Stimulated activated CD8-positive, alpha-beta memory T cell treated with anti-CD3 and anti-CD28 coated beads, Interleukin-7, amount 100 ng/mL, for 4 hours (primary cell): ENCODE results near the gene SPECC1L.

Source experiments
- DNase-seq, 2 donors: peaks; one replicate each; pipeline ENCODE4 v3.0.0-alpha.2; 2020; ENCODE audit warnings: low read depth in 2 of 2

The SPECC1L gene

GRCh38 chr22:24398409-24398808 lies 127.8 kb downstream of the SPECC1L start:
- DNase-seq = no peak

- no peak for DNase-seq
Observed at GRCh38 chr22:24400034-24400725, 129.5 kb downstream of the SPECC1L start.

- no peak for DNase-seq
Observed at GRCh38 chr22:24400726-24401596, 130.3 kb downstream of the SPECC1L start.

GRCh38 chr22:24401931-24402367 lies 131.3 kb downstream of the SPECC1L start:
- no peak for DNase-seq

GRCh38 chr22:24402460-24403192 lies 132.0 kb downstream of the SPECC1L start:
- DNase-seq = no peak

GRCh38 chr22:24403346-24403745 lies 132.7 kb downstream of the SPECC1L start:
- no peak for DNase-seq

GRCh38 chr22:24404561-24405275 lies 134.1 kb downstream of the SPECC1L start:
- no peak for DNase-seq

GRCh38 chr22:24405631-24406321 lies 135.1 kb downstream of the SPECC1L start:
- no peak for DNase-seq

GRCh38 chr22:24406322-24407277 lies 136.0 kb downstream of the SPECC1L start:
- no peak for DNase-seq

GRCh38 chr22:24407278-24407665 lies 136.6 kb downstream of the SPECC1L start:
- DNase-seq = no peak

- DNase-seq = no peak
Observed at GRCh38 chr22:24407884-24408283, 137.3 kb downstream of the SPECC1L start.

GRCh38 chr22:24408630-24409029 lies 138.0 kb downstream of the SPECC1L start:
- DNase-seq = no peak

GRCh38 chr22:24409707-24410106 lies 139.1 kb downstream of the SPECC1L start:
- no peak for DNase-seq

GRCh38 chr22:24410110-24410856 lies 139.7 kb downstream of the SPECC1L start:
- DNase-seq = no peak

- no peak for DNase-seq
Observed at GRCh38 chr22:24411256-24412004, 140.8 kb downstream of the SPECC1L start.

GRCh38 chr22:24412274-24412673 lies 141.6 kb downstream of the SPECC1L start:
- no peak for DNase-seq

- no peak for DNase-seq
Observed at GRCh38 chr22:24413271-24413670, 142.6 kb downstream of the SPECC1L start.

GRCh38 chr22:24413736-24414385 lies 143.2 kb downstream of the SPECC1L start:
- DNase-seq = no peak
